GM04503 (cell line): ENCODE measurements around the gene TMPRSS2.

Source experiments
- DNase-seq: peaks from one replicate; pipeline ENCODE4 v3.0.0-alpha.2; 2012; ENCODE audit warnings: low read depth

Gene TMPRSS2

DNA sequence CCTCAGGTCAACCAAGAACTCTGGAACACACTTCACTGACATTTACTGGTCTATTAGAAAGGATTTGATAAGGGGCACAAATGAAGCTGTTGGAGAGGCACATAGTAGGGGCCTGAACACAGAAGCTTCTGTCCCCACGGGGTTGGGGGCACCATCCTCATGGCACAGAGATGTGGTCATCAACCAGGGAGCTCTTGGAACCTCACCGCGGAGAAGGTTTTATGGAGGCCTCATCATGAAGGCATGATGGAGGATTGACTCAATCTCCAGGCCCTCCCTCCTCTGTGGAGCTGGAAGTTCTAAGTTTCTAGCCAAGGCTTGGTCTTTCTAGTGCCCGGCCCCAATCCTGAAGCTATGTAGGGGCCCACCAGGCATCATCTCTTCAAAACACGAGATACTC is 58.3 kb downstream of the TMPRSS2 start:
- DNase-seq: no peak

DNA sequence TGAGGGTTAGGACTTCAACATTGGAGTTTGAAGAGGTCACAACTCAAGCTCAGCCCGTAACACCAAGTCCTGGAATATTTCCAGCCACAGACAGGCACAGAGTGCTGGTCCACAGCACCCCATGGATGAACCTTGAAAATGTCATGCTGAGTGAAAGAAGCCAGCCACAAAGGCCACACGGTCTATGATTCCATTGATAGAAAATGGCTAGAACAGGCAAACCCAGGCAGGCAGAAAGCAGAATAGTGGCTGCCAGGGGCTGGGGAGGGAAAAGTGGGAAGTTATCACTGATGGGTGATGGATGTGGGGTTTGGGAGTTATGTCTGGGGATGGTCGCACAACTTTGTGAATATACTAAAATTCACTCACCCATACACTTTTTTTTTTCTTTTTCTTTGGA is 60.6 kb downstream of the TMPRSS2 start:
- DNase-seq: no peak

DNA sequence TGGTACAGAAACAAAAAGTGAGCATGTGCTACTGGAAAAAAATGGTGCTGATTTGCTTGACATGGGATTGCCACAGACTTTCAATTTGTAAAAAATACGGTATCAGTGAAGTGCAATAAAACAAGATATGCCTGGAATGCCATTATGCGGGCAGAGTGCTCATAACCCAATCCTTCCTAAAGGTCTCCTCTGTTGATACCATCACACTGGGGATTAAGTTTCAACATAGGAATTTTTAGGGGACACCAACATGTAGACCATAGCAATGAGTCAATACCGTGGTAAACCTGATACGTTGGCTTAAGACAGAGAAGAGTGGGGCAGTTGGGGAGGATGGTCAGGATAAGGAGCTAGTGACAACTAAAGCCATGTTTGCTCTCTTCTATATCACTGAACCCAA is 61.4 kb downstream of the TMPRSS2 start:
- no peak for DNase-seq

DNA sequence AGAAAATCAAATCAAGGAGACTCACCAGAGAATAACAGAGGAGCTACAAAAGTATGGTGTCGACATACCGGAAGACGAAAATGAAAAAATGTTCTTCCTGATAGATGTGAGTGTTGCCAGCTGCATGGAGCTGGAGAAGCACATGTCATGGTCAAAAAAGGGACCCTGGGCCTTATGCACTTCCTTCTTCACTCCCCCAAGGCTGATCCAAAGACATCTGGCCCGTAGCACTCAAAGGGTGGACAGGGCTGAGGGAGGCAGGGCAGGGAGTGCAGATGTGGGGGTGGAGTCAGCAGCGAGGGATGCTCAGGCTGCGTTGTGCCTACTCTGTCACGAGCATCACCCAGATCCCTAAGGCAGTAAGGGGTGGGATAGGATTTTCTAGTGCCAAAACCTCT is 62.5 kb downstream of the TMPRSS2 start:
- DNase-seq: no peak

DNA sequence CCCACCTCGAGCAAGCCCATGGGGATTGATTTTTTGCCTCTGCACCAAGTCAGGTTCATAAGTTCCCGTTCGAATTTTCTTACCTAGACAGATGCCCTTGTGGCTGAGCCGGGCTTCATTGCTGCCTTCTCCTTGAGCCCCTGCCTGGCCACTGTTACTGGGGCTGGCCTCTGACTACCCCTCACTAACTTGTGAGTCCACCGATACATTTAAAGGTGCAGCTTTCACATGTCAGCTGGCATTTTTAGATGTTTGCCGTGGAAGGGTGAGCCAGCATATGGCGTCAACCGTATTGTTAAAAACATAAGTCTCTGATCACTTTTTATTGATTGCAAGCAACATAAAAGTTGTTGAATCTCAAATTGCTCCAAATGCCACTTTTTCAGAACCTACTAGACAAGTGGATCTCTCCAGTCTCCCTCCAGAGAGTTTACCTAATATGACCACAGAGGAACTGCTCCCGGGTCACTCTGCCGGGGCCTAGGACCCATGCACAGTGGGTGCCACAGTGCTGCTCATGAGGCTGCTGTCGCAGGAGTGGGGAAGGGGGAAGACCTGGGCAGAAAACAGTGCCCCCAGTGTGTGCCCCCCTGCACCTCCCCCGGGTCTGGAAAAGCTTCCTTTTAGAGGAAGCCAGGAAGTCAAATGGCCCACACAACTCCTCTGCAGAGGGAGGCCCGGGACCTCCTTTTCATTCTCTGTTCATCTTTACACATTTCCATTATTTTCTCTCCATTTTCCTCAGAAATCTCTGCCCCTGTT is 63.1 kb downstream of the TMPRSS2 start:
- DNase-seq: no peak

DNA sequence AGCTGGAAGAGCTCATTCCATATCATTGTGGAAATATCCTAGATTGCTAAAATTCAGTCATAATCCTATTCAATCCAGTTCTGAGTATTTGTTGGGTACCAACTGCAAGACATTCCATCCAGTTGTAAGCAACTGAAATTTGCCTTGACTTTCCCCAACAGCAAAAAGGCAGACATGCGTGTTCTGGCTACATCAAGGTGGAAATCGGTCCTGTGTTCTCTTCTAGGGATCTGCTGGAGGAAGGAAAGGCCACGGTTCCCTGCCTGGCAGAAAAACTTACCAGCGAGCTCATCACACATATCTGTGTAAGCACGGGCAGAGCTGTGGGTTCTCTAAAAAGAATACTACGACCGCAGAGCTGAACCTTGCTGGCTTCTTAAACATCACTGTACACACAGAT is 64.4 kb downstream of the TMPRSS2 start:
- DNase-seq: no peak

DNA sequence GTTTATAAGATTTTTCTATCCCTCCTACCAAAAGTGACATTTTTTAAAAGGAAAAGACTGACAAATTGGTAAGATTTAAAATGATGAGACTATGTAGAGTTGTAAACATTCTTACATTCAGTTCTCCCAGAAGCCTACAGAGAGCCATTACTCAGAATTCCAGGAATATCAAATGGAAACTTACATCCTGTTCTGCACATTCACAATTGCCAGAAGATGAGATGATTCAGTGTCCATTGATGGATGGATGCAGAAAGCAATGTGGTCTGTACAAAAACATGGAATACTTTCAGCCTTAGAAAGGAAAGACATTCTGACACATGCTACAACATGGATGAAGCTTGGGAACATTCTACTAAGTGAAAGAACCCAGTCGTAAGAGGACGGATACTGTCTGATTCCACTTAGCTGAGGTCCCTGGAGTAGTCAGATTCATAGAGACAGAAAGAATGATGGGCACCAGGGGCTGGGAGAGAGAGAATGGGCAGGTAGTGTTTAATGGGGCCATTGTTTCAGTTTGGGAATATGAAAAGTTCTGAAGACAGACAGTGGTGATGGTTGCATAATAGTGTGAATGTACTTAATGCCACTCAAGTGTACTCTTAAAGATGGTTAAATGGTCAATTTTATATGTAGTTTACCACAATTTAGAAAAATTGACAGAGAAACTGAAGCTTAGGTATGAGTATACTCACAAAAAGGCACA is 65.3 kb downstream of the TMPRSS2 start:
- no peak for DNase-seq

DNA sequence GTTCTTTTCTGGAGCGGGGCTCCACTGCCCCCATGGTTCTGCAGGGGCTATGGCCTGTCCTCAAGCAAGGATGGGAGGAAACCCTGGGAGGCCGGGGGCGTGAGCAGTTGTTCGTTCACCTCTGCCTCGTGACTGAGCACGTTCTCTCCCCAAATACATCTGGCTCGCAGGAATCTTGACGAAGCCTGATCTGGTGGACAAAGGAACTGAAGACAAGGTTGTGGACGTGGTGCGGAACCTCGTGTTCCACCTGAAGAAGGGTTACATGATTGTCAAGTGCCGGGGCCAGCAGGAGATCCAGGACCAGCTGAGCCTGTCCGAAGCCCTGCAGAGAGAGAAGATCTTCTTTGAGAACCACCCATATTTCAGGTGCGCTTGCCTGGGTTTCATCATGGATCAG is 66.4 kb downstream of the TMPRSS2 start:
- no peak for DNase-seq

DNA sequence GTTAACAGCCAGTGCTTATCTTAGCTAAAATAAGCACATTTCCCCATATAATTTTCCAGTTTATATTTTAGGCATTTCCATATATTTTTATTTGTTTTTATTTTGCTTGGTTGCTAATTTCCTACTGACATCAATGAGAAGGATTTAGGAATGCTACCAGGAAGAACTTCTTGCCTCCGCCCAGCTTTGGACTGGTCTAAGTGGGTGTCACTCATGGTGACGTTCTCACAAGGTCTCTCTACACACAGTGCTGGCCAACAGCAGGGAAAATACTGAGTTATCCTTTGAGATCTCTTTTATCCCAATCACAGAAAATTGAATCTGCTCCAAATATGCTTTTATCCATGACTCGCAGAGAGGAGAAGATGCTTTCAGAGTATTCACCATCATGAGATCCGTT is 68.7 kb downstream of the TMPRSS2 start:
- DNase-seq: no peak

DNA sequence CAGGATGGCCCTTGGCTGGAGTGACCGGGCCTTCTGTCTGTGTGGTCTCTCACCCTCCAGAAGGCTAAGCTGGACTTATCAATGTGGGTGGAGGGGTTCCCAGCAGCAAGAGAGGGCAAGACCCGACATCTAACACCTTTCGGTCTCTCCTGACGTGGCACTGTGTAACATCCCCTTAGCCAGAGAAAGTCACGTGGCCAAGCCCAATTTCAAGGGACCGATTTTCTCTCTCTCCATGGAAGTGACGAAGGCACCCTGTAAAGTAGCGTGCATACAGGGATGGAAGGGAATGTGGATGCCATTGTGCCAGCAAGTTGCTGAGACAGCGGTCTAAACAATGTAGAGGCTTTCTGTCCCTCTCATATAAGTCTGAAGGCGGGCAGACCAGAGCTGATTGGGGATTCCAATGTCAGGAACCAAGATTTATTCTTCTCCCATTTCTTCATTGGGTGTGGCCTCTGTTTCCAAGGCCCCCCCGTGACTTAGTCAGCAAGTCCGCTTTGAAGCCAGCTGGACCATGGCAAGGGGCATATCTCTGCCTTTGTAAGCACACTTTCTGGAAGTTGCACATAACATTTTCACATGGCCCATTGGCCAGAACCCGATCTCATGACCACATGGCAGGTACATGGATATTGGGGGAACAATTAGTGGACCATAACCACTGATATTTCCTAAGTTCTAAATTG is 69.4 kb downstream of the TMPRSS2 start:
- no peak for DNase-seq

DNA sequence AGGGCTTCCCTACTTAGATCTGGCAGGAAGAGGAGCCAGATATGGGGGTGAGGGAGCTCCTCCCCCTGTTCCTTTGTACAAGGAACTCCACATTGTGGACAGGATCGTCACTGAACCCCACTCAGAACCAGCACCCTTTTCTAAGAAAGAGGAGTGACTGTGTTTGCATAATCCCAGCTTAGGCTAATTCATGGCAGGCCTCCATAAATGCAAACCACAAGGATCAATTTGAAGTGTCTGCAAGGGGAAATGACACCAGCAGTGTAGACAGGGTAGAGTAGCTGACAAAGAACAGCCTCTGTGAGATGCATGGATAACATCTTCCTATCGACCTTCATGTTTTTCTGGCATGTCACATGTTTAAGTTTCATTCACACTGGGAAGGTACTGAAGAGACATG is 70.2 kb downstream of the TMPRSS2 start:
- DNase-seq: no peak

DNA sequence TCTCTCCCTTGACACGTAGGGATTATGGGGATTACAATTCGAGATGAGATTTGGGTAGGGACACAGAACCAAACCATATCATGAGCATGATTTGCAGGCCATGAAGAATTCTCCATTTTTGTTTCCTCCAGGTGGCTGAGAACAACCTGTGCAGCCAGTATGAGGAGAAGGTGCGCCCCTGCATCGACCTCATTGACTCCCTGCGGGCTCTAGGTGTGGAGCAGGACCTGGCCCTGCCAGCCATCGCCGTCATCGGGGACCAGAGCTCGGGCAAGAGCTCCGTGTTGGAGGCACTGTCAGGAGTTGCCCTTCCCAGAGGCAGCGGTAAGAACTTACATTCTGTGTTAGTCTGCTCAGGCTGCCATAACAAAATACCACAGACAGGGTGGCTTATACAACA is 72.3 kb downstream of the TMPRSS2 start:
- DNase-seq: no peak

DNA sequence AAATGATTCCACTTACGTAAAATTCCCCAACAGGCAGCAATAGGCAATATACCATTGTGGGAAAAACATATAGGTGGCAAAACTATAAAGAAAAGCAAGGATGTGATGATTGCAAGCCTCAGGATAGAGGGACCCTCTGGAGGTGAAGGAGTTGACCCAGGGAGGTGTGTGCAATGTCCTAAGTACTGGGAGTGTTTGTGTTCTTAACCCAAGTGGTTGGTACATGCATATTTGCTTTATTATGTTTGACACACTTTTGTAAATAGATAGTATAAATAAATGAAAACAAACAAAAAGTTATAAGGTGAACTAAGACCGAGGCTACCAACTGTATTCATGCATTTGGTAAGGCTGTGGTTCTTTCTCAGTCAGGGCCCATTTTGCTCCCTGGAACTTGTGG is 74.4 kb downstream of the TMPRSS2 start:
- DNase-seq: no peak

DNA sequence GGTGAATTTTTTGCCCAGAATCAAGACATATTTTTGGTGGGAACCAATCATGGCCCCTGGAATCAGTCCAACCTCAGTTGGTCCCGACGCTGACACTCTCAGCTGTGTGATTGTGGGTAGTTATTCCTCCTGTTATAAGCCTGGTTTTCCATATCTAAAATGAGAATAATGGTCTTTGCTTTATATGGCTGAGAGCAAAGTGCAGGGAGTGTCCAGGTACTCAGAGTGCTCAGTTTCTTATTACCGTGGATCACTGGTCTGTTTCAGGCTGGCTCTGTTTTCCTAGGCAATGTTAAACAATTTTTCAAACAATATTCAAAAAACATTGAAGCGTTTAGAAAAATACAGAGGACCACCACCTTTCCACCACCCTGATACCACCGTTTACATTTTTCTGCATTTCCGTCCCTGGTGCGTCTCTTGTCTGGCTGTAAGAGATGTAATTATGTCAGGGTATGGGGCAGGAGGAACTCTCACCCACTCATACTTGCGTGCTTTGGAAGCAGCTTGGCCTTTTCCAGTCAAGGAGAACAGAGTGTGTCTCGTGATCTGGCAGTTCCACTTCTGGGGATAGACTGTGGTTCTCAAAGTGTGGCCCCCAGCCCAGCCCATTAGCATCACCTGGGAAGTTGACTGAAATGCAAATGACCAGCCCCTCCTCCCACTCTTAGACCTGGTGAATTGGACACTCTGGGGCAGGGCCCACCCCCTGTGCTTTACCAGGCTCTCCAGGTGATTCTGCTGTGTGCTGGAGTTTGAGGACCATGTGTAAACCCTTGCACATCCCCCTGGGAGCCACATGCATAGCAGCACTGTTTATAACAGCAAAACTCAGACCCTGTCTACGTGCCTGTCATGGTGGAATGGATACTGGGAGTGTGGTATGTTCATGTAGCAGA is 75.1 kb downstream of the TMPRSS2 start:
- DNase-seq: no peak

DNA sequence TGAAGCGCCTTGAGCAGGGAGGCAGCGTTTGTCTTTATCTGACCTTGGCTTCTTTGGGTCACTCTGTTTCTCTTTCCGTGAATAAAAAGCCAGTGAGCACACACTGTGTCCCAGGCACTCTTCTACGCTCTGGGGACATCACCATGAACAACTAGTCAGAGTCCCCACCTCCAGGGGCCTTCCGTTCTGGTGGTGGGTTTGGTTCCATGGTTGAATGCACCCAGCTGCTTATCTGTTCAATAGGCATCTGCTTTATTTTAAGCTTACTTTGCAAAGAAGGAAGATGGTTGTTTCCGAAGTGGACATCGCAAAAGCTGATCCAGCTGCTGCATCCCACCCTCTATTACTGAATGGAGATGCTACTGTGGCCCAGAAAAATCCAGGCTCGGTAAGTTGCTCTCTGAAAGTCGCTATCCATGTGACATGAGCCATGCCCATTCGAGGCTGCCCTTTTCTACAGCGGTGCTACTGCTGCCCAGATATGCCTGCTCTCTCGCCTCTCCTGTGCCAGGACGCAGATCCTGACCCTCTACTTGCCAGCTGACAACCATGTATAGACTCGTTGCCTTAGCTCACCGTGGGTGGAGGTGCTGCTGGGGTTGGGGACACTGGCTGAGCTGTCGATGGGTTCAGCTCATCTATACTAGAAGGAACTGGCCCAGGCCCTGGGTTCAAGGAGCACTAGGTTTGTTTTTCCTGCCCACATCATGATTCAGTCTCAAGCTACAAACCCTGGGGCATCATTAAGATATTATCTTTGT is 76.0 kb downstream of the TMPRSS2 start:
- no peak for DNase-seq

DNA sequence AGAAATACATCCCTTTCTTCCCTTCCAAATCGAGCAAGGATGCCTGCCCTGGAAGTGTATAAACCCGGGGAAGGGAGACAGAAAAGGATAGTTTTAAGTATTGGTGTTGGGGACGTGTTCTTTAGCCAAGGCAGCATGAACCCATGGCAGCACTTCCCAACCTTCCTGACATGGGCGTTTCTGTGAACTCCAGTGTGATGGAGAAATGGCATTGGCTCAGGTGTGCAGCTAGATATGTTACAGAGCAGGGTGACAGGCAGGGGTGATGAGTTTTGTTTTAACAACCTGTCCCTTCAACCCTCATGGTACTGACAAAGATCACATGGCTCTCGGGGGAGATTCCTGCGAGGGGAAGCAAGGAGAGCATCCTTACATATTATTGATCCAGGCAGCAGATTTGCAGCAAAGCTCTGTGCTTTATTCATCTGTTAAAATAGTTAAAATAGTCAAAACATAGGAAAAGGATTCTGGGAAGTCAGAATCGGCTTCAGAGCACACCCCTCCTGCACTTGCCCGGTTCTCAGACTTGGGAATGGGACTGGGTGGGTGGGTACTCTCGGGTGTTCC is 78.0 kb downstream of the TMPRSS2 start:
- no peak for DNase-seq

DNA sequence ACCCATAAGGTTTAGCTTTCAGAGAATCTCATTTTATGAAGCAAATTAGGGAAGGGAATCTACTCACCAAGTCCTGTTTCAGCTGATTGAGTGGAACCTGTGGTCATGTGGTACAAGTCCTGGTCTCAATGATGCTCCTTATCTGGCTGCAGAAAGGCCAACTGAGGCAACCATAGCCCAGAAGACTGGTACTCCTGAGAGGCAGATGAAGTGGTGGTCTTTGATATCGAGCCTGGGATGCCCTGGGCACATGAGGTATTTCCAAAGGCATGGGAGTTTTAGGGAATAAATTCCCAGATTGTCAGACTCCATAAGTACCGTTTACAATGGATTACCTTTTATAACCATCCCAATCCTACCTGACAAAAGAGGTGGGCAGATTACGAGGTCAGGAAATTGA is 78.7 kb downstream of the TMPRSS2 start:
- no peak for DNase-seq

DNA sequence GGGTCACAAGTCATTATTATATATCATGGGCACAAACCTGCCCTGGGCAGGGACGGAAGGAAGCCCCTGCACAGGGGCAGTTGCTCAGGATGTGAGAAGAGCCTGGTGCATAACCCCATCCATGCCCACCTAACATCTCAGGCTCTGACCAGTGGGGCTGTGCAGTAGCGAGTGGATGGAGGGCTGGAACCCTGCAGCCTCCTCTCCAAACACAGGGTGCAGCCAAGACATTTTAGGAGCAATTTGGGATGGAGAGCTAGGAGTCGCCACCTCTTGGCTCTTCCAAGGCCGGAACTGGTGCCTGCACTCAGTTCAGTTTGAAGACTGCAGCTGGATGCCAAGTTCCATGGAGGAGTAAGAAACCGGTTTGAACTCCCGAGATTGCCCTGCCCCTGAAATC is 79.1 kb downstream of the TMPRSS2 start:
- DNase-seq: no peak

DNA sequence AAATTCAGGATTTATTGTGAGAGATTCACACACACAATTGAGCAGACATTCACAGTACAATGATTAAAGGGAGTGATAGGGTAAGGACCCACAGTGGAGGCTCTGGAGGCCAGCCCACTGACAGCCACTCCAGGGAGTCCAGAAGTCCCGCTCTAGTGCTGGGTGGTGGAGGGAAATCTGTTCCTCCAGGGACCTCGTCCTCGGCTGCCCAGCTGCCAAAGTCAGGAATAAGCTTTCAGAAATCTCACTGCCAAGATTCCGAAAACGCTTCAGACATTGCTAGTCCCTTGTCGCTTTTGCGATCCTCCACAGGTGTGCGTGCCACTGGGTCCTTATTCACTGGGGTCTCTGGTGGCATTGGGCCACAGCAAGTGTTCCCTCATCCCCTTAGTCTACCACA is 79.6 kb downstream of the TMPRSS2 start:
- DNase-seq: no peak

DNA sequence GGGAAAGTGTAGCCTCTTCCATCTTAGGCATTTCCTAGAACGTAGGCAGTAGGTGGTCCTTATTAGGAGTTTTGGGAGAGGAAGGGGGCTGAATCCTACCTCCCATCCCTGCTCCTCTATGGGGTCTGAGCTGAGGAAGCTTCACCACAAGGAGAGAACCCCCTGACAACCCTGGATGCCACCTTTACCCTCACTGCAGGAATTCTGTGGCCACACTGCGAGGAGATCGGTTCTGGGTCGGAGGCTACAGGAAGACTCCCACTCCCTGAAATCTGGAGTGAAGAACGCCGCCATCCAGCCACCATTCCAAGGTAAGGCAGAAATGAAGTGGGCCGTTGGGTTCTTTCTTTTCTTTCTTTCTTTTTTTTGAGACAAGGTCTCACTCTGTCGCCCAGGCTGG is 80.4 kb downstream of the TMPRSS2 start:
- DNase-seq: no peak
